ENCODE results near the gene SLC10A2. TPM values are rescaled to one million over a fixed set of nuclear protein-coding genes. Genes with fewer than 3 reads are reported as not detected.

SLC10A2 gene
- total and polyA plus RNA-seq, 4 donors: not detected

DNA sequence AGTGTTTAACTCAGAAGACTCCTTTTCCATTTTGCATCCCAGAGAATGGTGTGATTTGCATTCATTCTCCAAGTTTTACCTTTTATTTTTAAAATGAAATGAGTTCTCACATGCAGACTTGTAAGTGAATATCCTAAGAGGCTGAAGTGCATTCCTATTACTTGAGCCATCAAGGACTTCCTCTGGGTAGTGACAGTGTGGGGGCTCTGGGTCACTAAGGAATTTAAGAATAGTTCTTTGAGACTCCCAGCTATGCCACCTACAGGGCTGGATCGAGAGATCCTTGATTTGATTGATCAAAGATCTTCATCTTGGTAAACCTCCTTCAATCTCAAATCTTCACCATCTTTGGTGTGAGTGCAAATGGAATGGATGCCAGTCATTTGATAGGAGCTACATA is 36.3 kb upstream of the SLC10A2 start:
- Histone ChIP-seq H3K36me3 (ENCODE audit: control insufficient read depth in 4 of 4, insufficient read depth in 3 of 4, low read depth in 1 of 4, low read length in 3 of 4) (no peaks in the 10 kb centered on the region), H3K27ac (ENCODE audit: low read depth in 1 of 2, low read length in 2 of 2) (no peak overlapping the region), H3K4me1 (ENCODE audit: control insufficient read depth in 4 of 4, insufficient read depth in 4 of 4, low read length in 3 of 4) (no peaks in the 10 kb centered on the region), H3K9ac (ENCODE audit: low read depth in 1 of 2, low read length in 2 of 2) (no peak overlapping the region), H3K4me3 (ENCODE audit: low read depth in 1 of 3, low read length in 3 of 3) (no peak overlapping the region), H3K27me3 (ENCODE audit: control insufficient read depth in 4 of 4, insufficient read depth in 4 of 4, low read length in 3 of 4) (no peaks in the 10 kb centered on the region), H3K9me3 (ENCODE audit: control insufficient read depth in 4 of 4, low read length in 3 of 4) (no peaks in the 10 kb centered on the region)
- DNase-seq (ENCODE audit: low spot score): no peak
- 65% methylated on average over 1 of the region's 1 CpG for WGBS
- TF ChIP-seq YY1 (IDR thresholded peaks at IDR 0.05) (no peak), JUND (IDR thresholded peaks at IDR 0.05) (no peak), MAX (IDR thresholded peaks at IDR 0.05) (no peak), FOXA1 (IDR thresholded peaks at IDR 0.05) (no peak), HNF4A (conservative IDR thresholded peaks at IDR 0.05) (no peak), NR2F2 (IDR thresholded peaks at IDR 0.05) (no peak), EGR1 (IDR thresholded peaks at IDR 0.05; ENCODE audit: low read depth in 2 of 2) (no peak), HNF4G (IDR thresholded peaks at IDR 0.05) (no peak), CTCF (IDR thresholded peaks at IDR 0.05; ENCODE audit: low read depth, low read length, missing input control) (no peak)
- TF ChIP-seq, protein P1, sequence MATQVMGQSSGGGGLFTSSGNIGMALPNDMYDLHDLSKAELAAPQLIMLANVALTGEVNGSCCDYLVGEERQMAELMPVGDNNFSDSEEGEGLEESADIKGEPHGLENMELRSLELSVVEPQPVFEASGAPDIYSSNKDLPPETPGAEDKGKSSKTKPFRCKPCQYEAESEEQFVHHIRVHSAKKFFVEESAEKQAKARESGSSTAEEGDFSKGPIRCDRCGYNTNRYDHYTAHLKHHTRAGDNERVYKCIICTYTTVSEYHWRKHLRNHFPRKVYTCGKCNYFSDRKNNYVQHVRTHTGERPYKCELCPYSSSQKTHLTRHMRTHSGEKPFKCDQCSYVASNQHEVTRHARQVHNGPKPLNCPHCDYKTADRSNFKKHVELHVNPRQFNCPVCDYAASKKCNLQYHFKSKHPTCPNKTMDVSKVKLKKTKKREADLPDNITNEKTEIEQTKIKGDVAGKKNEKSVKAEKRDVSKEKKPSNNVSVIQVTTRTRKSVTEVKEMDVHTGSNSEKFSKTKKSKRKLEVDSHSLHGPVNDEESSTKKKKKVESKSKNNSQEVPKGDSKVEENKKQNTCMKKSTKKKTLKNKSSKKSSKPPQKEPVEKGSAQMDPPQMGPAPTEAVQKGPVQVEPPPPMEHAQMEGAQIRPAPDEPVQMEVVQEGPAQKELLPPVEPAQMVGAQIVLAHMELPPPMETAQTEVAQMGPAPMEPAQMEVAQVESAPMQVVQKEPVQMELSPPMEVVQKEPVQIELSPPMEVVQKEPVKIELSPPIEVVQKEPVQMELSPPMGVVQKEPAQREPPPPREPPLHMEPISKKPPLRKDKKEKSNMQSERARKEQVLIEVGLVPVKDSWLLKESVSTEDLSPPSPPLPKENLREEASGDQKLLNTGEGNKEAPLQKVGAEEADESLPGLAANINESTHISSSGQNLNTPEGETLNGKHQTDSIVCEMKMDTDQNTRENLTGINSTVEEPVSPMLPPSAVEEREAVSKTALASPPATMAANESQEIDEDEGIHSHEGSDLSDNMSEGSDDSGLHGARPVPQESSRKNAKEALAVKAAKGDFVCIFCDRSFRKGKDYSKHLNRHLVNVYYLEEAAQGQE (IDR thresholded peaks at IDR 0.05): no peak

GRCh38 chr13:103101901-103102300 is 35.7 kb upstream of the SLC10A2 start:
- no peaks in the 10 kb centered on the region for H3K4me1 ChIP-seq (ENCODE audit: control insufficient read depth in 4 of 4, insufficient read depth in 4 of 4, low read length in 3 of 4)
- TF ChIP-seq JUND (IDR thresholded peaks at IDR 0.05): no peak
- no peak for TF ChIP-seq MAX (IDR thresholded peaks at IDR 0.05)
- no peaks in the 10 kb centered on the region for H3K27me3 ChIP-seq (ENCODE audit: control insufficient read depth in 4 of 4, insufficient read depth in 4 of 4, low read length in 3 of 4)
- H3K9ac ChIP-seq (ENCODE audit: low read depth in 1 of 2, low read length in 2 of 2): no peak overlapping the region
- 67% methylated on average over 7 of the region's 7 CpGs for WGBS
- H3K4me3 ChIP-seq (ENCODE audit: low read depth in 1 of 3, low read length in 3 of 3): no peak overlapping the region
- H3K36me3 ChIP-seq (ENCODE audit: control insufficient read depth in 4 of 4, insufficient read depth in 3 of 4, low read depth in 1 of 4, low read length in 3 of 4): no peaks in the 10 kb centered on the region
- H3K27ac ChIP-seq (ENCODE audit: low read depth in 1 of 2, low read length in 2 of 2): no peak overlapping the region
- no peaks in the 10 kb centered on the region for H3K9me3 ChIP-seq (ENCODE audit: control insufficient read depth in 4 of 4, low read length in 3 of 4)
- no peak for DNase-seq (ENCODE audit: low spot score)

- no peak overlapping the region for H3K4me3 ChIP-seq (ENCODE audit: low read depth in 1 of 3, low read length in 3 of 3)
- H3K27ac ChIP-seq (ENCODE audit: low read depth in 1 of 2, low read length in 2 of 2): no peak overlapping the region
- no peak for DNase-seq (ENCODE audit: low spot score)
- no peaks in the 10 kb centered on the region for H3K36me3 ChIP-seq (ENCODE audit: control insufficient read depth in 4 of 4, insufficient read depth in 3 of 4, low read depth in 1 of 4, low read length in 3 of 4)
- WGBS: 36% methylated on average over 2 of the region's 2 CpGs
- H3K4me1 ChIP-seq (ENCODE audit: control insufficient read depth in 4 of 4, insufficient read depth in 4 of 4, low read length in 3 of 4): no peaks in the 10 kb centered on the region
- no peaks in the 10 kb centered on the region for H3K9me3 ChIP-seq (ENCODE audit: control insufficient read depth in 4 of 4, low read length in 3 of 4)
- no peaks in the 10 kb centered on the region for H3K27me3 ChIP-seq (ENCODE audit: control insufficient read depth in 4 of 4, insufficient read depth in 4 of 4, low read length in 3 of 4)
- H3K9ac ChIP-seq (ENCODE audit: low read depth in 1 of 2, low read length in 2 of 2): no peak overlapping the region
- no peak for TF ChIP-seq GABPA (IDR thresholded peaks at IDR 0.05 in 1 of 2, conservative IDR thresholded peaks at IDR 0.05 in 1 of 2)
- TF ChIP-seq YY1 (IDR thresholded peaks at IDR 0.05): no peak
- TF ChIP-seq FOXA2 (IDR thresholded peaks at IDR 0.05): no peak
- no peak for TF ChIP-seq RAD21 (IDR thresholded peaks at IDR 0.05)
- no peak for TF ChIP-seq NR2F2 (IDR thresholded peaks at IDR 0.05)
- no peak for TF ChIP-seq SP1 (IDR thresholded peaks at IDR 0.05)
- no peak for TF ChIP-seq ATF3 (IDR thresholded peaks at IDR 0.05)
- no peak for TF ChIP-seq RXRA (IDR thresholded peaks at IDR 0.05)
- no peak for TF ChIP-seq HNF4G (IDR thresholded peaks at IDR 0.05)
- TF ChIP-seq HNF4A (conservative IDR thresholded peaks at IDR 0.05): no peak
- no peak for TF ChIP-seq EGR1 (IDR thresholded peaks at IDR 0.05; ENCODE audit: low read depth in 2 of 2)
- TF ChIP-seq MAX (IDR thresholded peaks at IDR 0.05): no peak
- no peak for TF ChIP-seq TAF1 (conservative IDR thresholded peaks at IDR 0.05)
- no peak for TF ChIP-seq FOXA1 (IDR thresholded peaks at IDR 0.05)
- TF ChIP-seq, protein P2, sequence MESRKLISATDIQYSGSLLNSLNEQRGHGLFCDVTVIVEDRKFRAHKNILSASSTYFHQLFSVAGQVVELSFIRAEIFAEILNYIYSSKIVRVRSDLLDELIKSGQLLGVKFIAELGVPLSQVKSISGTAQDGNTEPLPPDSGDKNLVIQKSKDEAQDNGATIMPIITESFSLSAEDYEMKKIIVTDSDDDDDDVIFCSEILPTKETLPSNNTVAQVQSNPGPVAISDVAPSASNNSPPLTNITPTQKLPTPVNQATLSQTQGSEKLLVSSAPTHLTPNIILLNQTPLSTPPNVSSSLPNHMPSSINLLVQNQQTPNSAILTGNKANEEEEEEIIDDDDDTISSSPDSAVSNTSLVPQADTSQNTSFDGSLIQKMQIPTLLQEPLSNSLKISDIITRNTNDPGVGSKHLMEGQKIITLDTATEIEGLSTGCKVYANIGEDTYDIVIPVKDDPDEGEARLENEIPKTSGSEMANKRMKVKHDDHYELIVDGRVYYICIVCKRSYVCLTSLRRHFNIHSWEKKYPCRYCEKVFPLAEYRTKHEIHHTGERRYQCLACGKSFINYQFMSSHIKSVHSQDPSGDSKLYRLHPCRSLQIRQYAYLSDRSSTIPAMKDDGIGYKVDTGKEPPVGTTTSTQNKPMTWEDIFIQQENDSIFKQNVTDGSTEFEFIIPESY (IDR thresholded peaks at IDR 0.05): no peak
These were observed 35.3 kb upstream of the SLC10A2 start for GRCh38 chr13:103101500-103101899.
